ENCODE measurements around the gene CENPT. TPM values are rescaled to one million over a fixed set of nuclear protein-coding genes. Genes with fewer than 3 reads are reported as not detected.

Gene CENPT
- total and polyA plus RNA-seq, 2 of the 8 experiments (the other 6 are each of a cell fraction or from before 2014, with no cell fraction given) = 42.4 to 53.4 TPM

- no peak overlapping the region for H4K91ac ChIP-seq (replicated peaks; ENCODE audit: insufficient read length, low read length)
- 85% methylated on average over 8 of the region's 8 CpGs; no CpG with 5 or more reads in 1 of the 2 experiments for WGBS, 2 experiments (ENCODE audit: extremely low coverage in 1 of 2, insufficient coverage in 1 of 2, insufficient read length in 1 of 2, insufficient replicate concordance in 2 of 2, low coverage in 1 of 2, low lambda C conversion rate in 2 of 2, missing lambda C conversion rate in 1 of 2)
- no peak overlapping the region for H3K27ac ChIP-seq (ENCODE audit: low read depth, low read length)
- no peak overlapping the region for H4K8ac ChIP-seq (ENCODE audit: extremely low read depth, insufficient read depth, low read length)
- no peak overlapping the region for H2AFZ ChIP-seq (ENCODE audit: low read length)
- H3K9me3 ChIP-seq (ENCODE audit: insufficient read depth in 2 of 2, low read depth in 1 of 2, low read length in 1 of 2) = no peaks in the 10 kb centered on the region
- FAIRE-seq (no peak), DNase-seq (ENCODE audit: low read depth in 1 of 2, low spot score in 2 of 2) (no peak)
- H3K79me1 ChIP-seq (ENCODE audit: low read depth, low read length) = no peaks in the 10 kb centered on the region
- H3K9ac ChIP-seq (replicated peaks in 1 of 4; ENCODE audit: extremely low read depth in 1 of 4, low read depth in 3 of 4, low read length in 3 of 4) = no peak overlapping the region
- no peak overlapping the region for H3K56ac ChIP-seq (replicated peaks; ENCODE audit: insufficient read length, low read depth, low read length)
- ChIA-PET CTCF (ENCODE audit: partially characterized antibody) (interaction anchor here (0.6 to 6.3 kb wide), 18 partner anchors 12 to 286 kb away, joined by 3 to 100 read pairs (median 4); partner anchors contain the start of gene RIPOR1), POLR2A (ENCODE audit: partially characterized antibody) (interaction anchor here (0.8 to 1.1 kb wide), 2 partner anchors 8 to 26 kb away, joined by 3 read pairs; partner anchors contain the start of gene RANBP10)
- no peak overlapping the region for H3K4me2 ChIP-seq (ENCODE audit: insufficient read depth in 1 of 2, low read depth in 2 of 2, low read length in 2 of 2)
- no peak overlapping the region for H3K4ac ChIP-seq (replicated peaks; ENCODE audit: insufficient read length, low read depth, low read length)
- no peak overlapping the region for H3K23ac ChIP-seq (ENCODE audit: insufficient read length)
- no peak overlapping the region for H3K18ac ChIP-seq (ENCODE audit: extremely low read depth, low read length)
- no peaks in the 10 kb centered on the region for H3K36me3 ChIP-seq (ENCODE audit: control insufficient read depth in 2 of 4, insufficient read depth in 4 of 4, low read length in 3 of 4)
- H2AK5ac ChIP-seq (ENCODE audit: low read depth, low read length) = no peak overlapping the region
- no peaks in the 10 kb centered on the region for H4K20me1 ChIP-seq (replicated peaks in 1 of 2; ENCODE audit: control insufficient read depth in 1 of 2, insufficient read depth in 2 of 2, low read length in 2 of 2)
- H2BK20ac ChIP-seq (ENCODE audit: low read length) = no peak overlapping the region
- no peak overlapping the region for H2BK15ac ChIP-seq (ENCODE audit: low read length)
- no peak overlapping the region for H2BK12ac ChIP-seq (ENCODE audit: low read depth, low read length)
- no peaks in the 10 kb centered on the region for H3K4me1 ChIP-seq (replicated peaks in 1 of 4; ENCODE audit: control insufficient read depth in 3 of 4, insufficient read depth in 4 of 4, low read length in 3 of 4)
- no peak overlapping the region for H3K4me3 ChIP-seq (ENCODE audit: extremely low read depth in 1 of 4, insufficient read depth in 2 of 4, low read depth in 3 of 4, low read length in 4 of 4)
- H2BK5ac ChIP-seq (ENCODE audit: low read depth, low read length) = no peak overlapping the region
- no peak overlapping the region for H3K14ac ChIP-seq (ENCODE audit: insufficient read length)
- no peak overlapping the region for H4K5ac ChIP-seq (ENCODE audit: insufficient read length, low read depth, low read length)
- H3K27me3 ChIP-seq (replicated peaks in 1 of 4; ENCODE audit: control insufficient read depth in 3 of 4, extremely low read depth in 1 of 4, insufficient read depth in 3 of 4, low read length in 3 of 4) = no peaks in the 10 kb centered on the region; a peak in 1 of 7 replicates
- H3K79me2 ChIP-seq (ENCODE audit: control insufficient read depth in 1 of 2, insufficient read depth in 2 of 2, low read length in 2 of 2) = no peaks in the 10 kb centered on the region
- no peaks in the 10 kb centered on the region for H3K23me2 ChIP-seq (ENCODE audit: low read depth, low read length)
- H2BK120ac ChIP-seq (replicated peaks; ENCODE audit: low read depth, low read length) = no peak overlapping the region
- TF ChIP-seq USF2 (IDR thresholded peaks at IDR 0.05; ENCODE audit: low read length) (no peak), RFX5 (IDR thresholded peaks at IDR 0.05; ENCODE audit: borderline replicate concordance, low read depth, low read length) (no peak), TAF7 (optimal IDR thresholded peaks at IDR 0.05; ENCODE audit: borderline replicate concordance, low read depth, low read length) (no peak), SP1 (IDR thresholded peaks at IDR 0.05; ENCODE audit: low read depth, low read length) (no peak), POU5F1 (IDR thresholded peaks at IDR 0.05; ENCODE audit: low read depth, low read length) (no peak), CBX5 (IDR thresholded peaks at IDR 0.05; ENCODE audit: low read depth, low read length) (no peak), CTCF (IDR thresholded peaks at IDR 0.05; ENCODE audit: control extremely low read depth in 1 of 3, insufficient read depth in 1 of 3, low read depth in 1 of 3, low read length in 3 of 3) (no peak), SP4 (IDR thresholded peaks at IDR 0.05; ENCODE audit: low read length) (no peak), SIX5 (IDR thresholded peaks at IDR 0.05; ENCODE audit: low read depth, low read length) (no peak), RNF2 (IDR thresholded peaks at IDR 0.05; ENCODE audit: borderline replicate concordance, low read depth, low read length, missing control alignments, poor library complexity, severe bottlenecking) (no peak), ASH2L (IDR thresholded peaks at IDR 0.05; ENCODE audit: low read length) (no peak)
Observed at GRCh38 chr16:67814567-67814966, 32.9 kb downstream of the CENPT start.
